Neutrophil (primary cell): ENCODE measurements around the gene SPHK2.
A peak's percentile ranks its signal among the peaks of the same experiment; 100 is the strongest.

Source experiments
- H3K27ac ChIP-seq: fragments of 200-600 bp; sonication (generic); 2 replicates; pipeline ENCODE4 v1.5.1; 2016; ENCODE audit warnings: mild to moderate bottlenecking, moderate library complexity
- H3K27me3 ChIP-seq: fragments of 200-600 bp; sonication (generic); 2 replicates; pipeline ENCODE4 v1.6.0; 2016; ENCODE audit warnings: mild to moderate bottlenecking
- H3K36me3 ChIP-seq: fragments of 200-600 bp; sonication (generic); 2 replicates; pipeline ENCODE4 v1.5.1; 2017
- H3K4me1 ChIP-seq, 2 experiments: fragments of 200-600 bp in 1 of 2; sonication (generic) in 1 of 2; 1 replicate in 1 of 2; 2 replicates in 1 of 2; pipeline versions ENCODE4 v1.5.1 to v1.6.1; 2013 to 2016; ENCODE audit warnings: low read depth in 1 of 2, low read length in 1 of 2, mild to moderate bottlenecking in 1 of 2, moderate library complexity in 1 of 2; ENCODE audit not compliant: control insufficient read depth in 1 of 2, insufficient read depth in 1 of 2
- H3K4me3 ChIP-seq, 2 experiments: fragments of 200-600 bp in 1 of 2; sonication (generic) in 1 of 2; 1 replicate in 1 of 2; 2 replicates in 1 of 2; pipeline ENCODE4 v1.5.1; 2013 to 2016; ENCODE audit warnings: low read depth in 1 of 2, low read length in 1 of 2, mild to moderate bottlenecking in 1 of 2, moderate library complexity in 1 of 2
- H3K9me3 ChIP-seq: fragments of 200-600 bp; sonication (generic); 2 replicates; pipeline ENCODE4 v1.5.1; 2016
- CTCF ChIP-seq: fragments of 200-600 bp; sonication (generic); IDR thresholded peaks from 2 replicates; pipeline ENCODE4 v1.5.1; 2016; ENCODE audit warnings: antibody characterized with exemption

Gene SPHK2

GRCh38 chr19:48616491-48617056, 2.7 kb upstream of the SPHK2 start:
- Histone ChIP-seq H3K27ac (no peak overlapping the region), H3K27me3 (no peaks in the 10 kb centered on the region), H3K4me1 (peaks cover 23 to 26% of the 10 kb centered on the region in 2 experiments), H3K4me3 (no peak overlapping the region), H3K36me3 (peaks cover 32% of the 10 kb centered on the region), H3K9me3 (no peaks in the 10 kb centered on the region)
- TF ChIP-seq CTCF: no peak

GRCh38 chr19:48617146-48617937, 2.0 kb upstream of the SPHK2 start:
- Histone ChIP-seq H3K27me3 (no peaks in the 10 kb centered on the region), H3K9me3 (no peaks in the 10 kb centered on the region), H3K4me1 (peaks cover 23 to 26% of the 10 kb centered on the region in 2 experiments), H3K36me3 (peaks cover 32% of the 10 kb centered on the region), H3K27ac (no peak overlapping the region), H3K4me3 (no peak overlapping the region)
- TF ChIP-seq CTCF: no peak

GRCh38 chr19:48618278-48618915, 909 bp upstream of the SPHK2 start:
- Histone ChIP-seq H3K27me3 (no peaks in the 10 kb centered on the region), H3K9me3 (no peaks in the 10 kb centered on the region), H3K27ac (peak overlapping the region; percentile 87), H3K36me3 (peaks cover 32% of the 10 kb centered on the region), H3K4me3 (peak overlapping the region; percentile 73 to 79), H3K4me1 (peaks cover 24 to 28% of the 10 kb centered on the region in 2 experiments)
- TF ChIP-seq CTCF: no peak

- H3K4me1 ChIP-seq: peaks cover 37 to 38% of the 10 kb centered on the region in 2 experiments
- peak overlapping the region; percentile 73 to 79 for H3K4me3 ChIP-seq
- peak overlapping the region; percentile 87 for H3K27ac ChIP-seq
- peaks cover 27% of the 10 kb centered on the region for H3K36me3 ChIP-seq
- H3K9me3 ChIP-seq: no peaks in the 10 kb centered on the region
- H3K27me3 ChIP-seq: no peaks in the 10 kb centered on the region
- no peak for TF ChIP-seq CTCF
Observed at GRCh38 chr19:48619692-48620585, 633 bp downstream of the SPHK2 start.

- H3K36me3 ChIP-seq: peaks cover 6% of the 10 kb centered on the region
- H3K27ac ChIP-seq: peak overlapping the region; percentile 67
- TF ChIP-seq CTCF: no peak
- no peaks in the 10 kb centered on the region for H3K27me3 ChIP-seq
- H3K4me3 ChIP-seq: peak overlapping the region; percentile 43 to 58
- peaks cover 25 to 28% of the 10 kb centered on the region in 2 experiments for H3K4me1 ChIP-seq
- no peaks in the 10 kb centered on the region for H3K9me3 ChIP-seq
Observed at GRCh38 chr19:48623556-48624066, 4.3 kb downstream of the SPHK2 start.
